Gastrocnemius medialis (tissue), 4 donors: ENCODE measurements around the gene ARHGEF4. TPM values are rescaled to one million over a fixed set of nuclear protein-coding genes. Genes with fewer than 3 reads are reported as not detected.

Experiments used
- ATAC-seq, 2 donors: fragments of 150-250 bp; one replicate each; pipeline ENCODE4 v1.9.1; 2016
- DNase-seq, 2 donors: peaks; one replicate each; pipeline ENCODE4 v3.0.0-alpha.2; 2019
- H3K27ac ChIP-seq, 4 donors: fragments of 200-600 bp; sonication (generic); 1 replicate in 1 of 4; 2 replicates in 3 of 4; pipeline ENCODE4 v1.5.1; 2016 to 2018; ENCODE audit warnings: mild to moderate bottlenecking in 2 of 4, moderate library complexity in 1 of 4
- H3K27me3 ChIP-seq, 3 donors: fragments of 200-600 bp; sonication (generic) in 2 of 3; 1 replicate in 1 of 3; 2 replicates in 2 of 3; pipeline versions ENCODE4 v1.5.1 to v1.6.0; 2016 to 2019; ENCODE audit warnings: mild to moderate bottlenecking in 1 of 3, moderate library complexity in 1 of 3
- H3K36me3 ChIP-seq, 2 donors: fragments of 200-600 bp; sonication (generic) in 1 of 2; one replicate each; pipeline ENCODE4 v1.5.1; 2017 to 2018
- H3K4me1 ChIP-seq, 2 donors: fragments of 200-600 bp; sonication (generic) in 1 of 2; one replicate each; pipeline ENCODE4 v1.5.1; 2016 to 2017; ENCODE audit warnings: mild to moderate bottlenecking in 2 of 2
- H3K4me3 ChIP-seq, 4 donors: fragments of 200-600 bp; sonication (generic) in 3 of 4; 1 replicate in 1 of 4; 2 replicates in 3 of 4; pipeline ENCODE4 v1.5.1; 2016 to 2019; ENCODE audit warnings: mild to moderate bottlenecking in 2 of 4
- H3K9me3 ChIP-seq, 3 donors: fragments of 200-600 bp; sonication (generic) in 2 of 3; 1 replicate in 1 of 3; 2 replicates in 2 of 3; pipeline ENCODE4 v1.5.1; 2016 to 2019
- CTCF ChIP-seq, 5 experiments: fragments of 450-650 bp in 3 of 5; fragments of 200-600 bp in 2 of 5; sonication (generic) in 2 of 5; IDR thresholded peaks in 4 of 5; conservative IDR thresholded peaks in 1 of 5; 1 replicate in 4 of 5; 2 replicates in 1 of 5; pipeline ENCODE4 v1.5.1; 2016 to 2019; ENCODE audit warnings: antibody characterized with exemption in 5 of 5, mild to moderate bottlenecking in 3 of 5, moderate library complexity in 3 of 5
- POLR2A ChIP-seq, 2 donors: fragments of 450-650 bp; IDR thresholded peaks; one replicate each; pipeline ENCODE4 v1.6.1; 2017; ENCODE audit warnings: antibody characterized with exemption in 2 of 2, mild to moderate bottlenecking in 2 of 2, moderate library complexity in 2 of 2
- in situ Hi-C, 4 donors: fragments of 200-750 bp; cut with MboI; loops; one replicate each; pipeline versions ENCODE4 v1.15.0 to v1.8.0; 2017; ENCODE audit warnings: low sequenced_read_pairs in 4 of 4
- intact Hi-C: fragments of 100-400 bp; cut with DNase I; formaldehyde crosslinking; loops from one replicate; pipeline ENCODE4 v1.15.1; 2023; ENCODE audit warnings: low total_unique reads
- total RNA-seq, 4 donors: library from RNA; depleted of rRNA; stranded (reverse); fragments of >200 nt; gene quantifications; one replicate each; pipeline versions ENCODE4 v1.1.0 to v1.2.3, GENCODE V29; 2016

ARHGEF4 gene
- total RNA-seq, 4 donors from 2014 or later, result 1.0 to 14.8 (median 5.1) TPM

GRCh38 chr2:130814931-130815680 lies 21.6 kb upstream of the ARHGEF4 start:
- intact Hi-C loops, result no loop called here
- ATAC-seq (no peak), DNase-seq (no peak)
- no peaks in the 10 kb centered on the region for H3K27me3 ChIP-seq
- H3K36me3 ChIP-seq, result no peaks in the 10 kb centered on the region
- H3K4me3 ChIP-seq, result no peak overlapping the region
- no peak overlapping the region for H3K27ac ChIP-seq
- TF ChIP-seq CTCF (IDR thresholded peaks at IDR 0.05 in 4 of 5, conservative IDR thresholded peaks at IDR 0.05 in 1 of 5) (no peak), POLR2A (IDR thresholded peaks at IDR 0.05) (no peak)
- in situ Hi-C loops, result no loop called here
- no peaks in the 10 kb centered on the region for H3K9me3 ChIP-seq
- no peaks in the 10 kb centered on the region for H3K4me1 ChIP-seq

- Histone ChIP-seq H3K27me3 (no peaks in the 10 kb centered on the region), H3K36me3 (no peaks in the 10 kb centered on the region), H3K27ac (no peak overlapping the region), H3K9me3 (no peaks in the 10 kb centered on the region), H3K4me1 (no peaks in the 10 kb centered on the region), H3K4me3 (no peak overlapping the region)
- ATAC-seq (no peak), DNase-seq (no peak)
- TF ChIP-seq CTCF (IDR thresholded peaks at IDR 0.05 in 4 of 5, conservative IDR thresholded peaks at IDR 0.05 in 1 of 5) (no peak), POLR2A (IDR thresholded peaks at IDR 0.05) (no peak)
- in situ Hi-C loops, result no loop called here
- intact Hi-C loops, result no loop called here
These were observed 17.9 kb upstream of the ARHGEF4 start for GRCh38 chr2:130818809-130819208.

GRCh38 chr2:130819226-130819607 lies 17.5 kb upstream of the ARHGEF4 start:
- Histone ChIP-seq H3K9me3 (no peaks in the 10 kb centered on the region), H3K4me1 (no peaks in the 10 kb centered on the region), H3K27ac (no peak overlapping the region), H3K27me3 (no peaks in the 10 kb centered on the region), H3K4me3 (no peak overlapping the region), H3K36me3 (no peaks in the 10 kb centered on the region)
- TF ChIP-seq CTCF (IDR thresholded peaks at IDR 0.05 in 4 of 5, conservative IDR thresholded peaks at IDR 0.05 in 1 of 5) (no peak), POLR2A (IDR thresholded peaks at IDR 0.05) (no peak)
- in situ Hi-C loops, result no loop called here
- no peak for DNase-seq
- intact Hi-C loops, result no loop called here
- no peak for ATAC-seq

GRCh38 chr2:130819608-130820278 lies 17.0 kb upstream of the ARHGEF4 start:
- DNase-seq, result no peak
- no peak overlapping the region for H3K4me3 ChIP-seq
- in situ Hi-C loops, result no loop called here

More at GRCh38 chr2:130819608-130820278, 17.0 kb upstream of the ARHGEF4 start:
- intact Hi-C loops, result no loop called here
- Histone ChIP-seq H3K4me1 (no peaks in the 10 kb centered on the region), H3K27ac (no peak overlapping the region), H3K9me3 (no peaks in the 10 kb centered on the region), H3K36me3 (no peaks in the 10 kb centered on the region), H3K27me3 (no peaks in the 10 kb centered on the region)
- no peak for ATAC-seq
- TF ChIP-seq POLR2A (IDR thresholded peaks at IDR 0.05) (no peak), CTCF (IDR thresholded peaks at IDR 0.05 in 4 of 5, conservative IDR thresholded peaks at IDR 0.05 in 1 of 5) (no peak)
